DND-41 (cell line): ENCODE results near the gene BRINP2.

Experiments used
- EZH2 ChIP-seq: IDR thresholded peaks from 3 replicates; pipeline ENCODE4 v1.6.1; 2012; ENCODE audit warnings: borderline replicate concordance, low read depth, mild to moderate bottlenecking, moderate library complexity, low read length, inconsistent platforms; ENCODE audit not compliant: severe bottlenecking
- TF ChIP-seq, protein P1 (sequence below): IDR thresholded peaks from 2 replicates; pipeline ENCODE4 v1.5.1; 2012; ENCODE audit warnings: borderline replicate concordance, low read length, moderate library complexity, mild to moderate bottlenecking; ENCODE audit not compliant: poor library complexity, severe bottlenecking; ENCODE audit errors: extremely low read depth

GRCh38 chr1:177171536-177172123 is 872 bp downstream of the BRINP2 start:
- TF ChIP-seq, protein P1, sequence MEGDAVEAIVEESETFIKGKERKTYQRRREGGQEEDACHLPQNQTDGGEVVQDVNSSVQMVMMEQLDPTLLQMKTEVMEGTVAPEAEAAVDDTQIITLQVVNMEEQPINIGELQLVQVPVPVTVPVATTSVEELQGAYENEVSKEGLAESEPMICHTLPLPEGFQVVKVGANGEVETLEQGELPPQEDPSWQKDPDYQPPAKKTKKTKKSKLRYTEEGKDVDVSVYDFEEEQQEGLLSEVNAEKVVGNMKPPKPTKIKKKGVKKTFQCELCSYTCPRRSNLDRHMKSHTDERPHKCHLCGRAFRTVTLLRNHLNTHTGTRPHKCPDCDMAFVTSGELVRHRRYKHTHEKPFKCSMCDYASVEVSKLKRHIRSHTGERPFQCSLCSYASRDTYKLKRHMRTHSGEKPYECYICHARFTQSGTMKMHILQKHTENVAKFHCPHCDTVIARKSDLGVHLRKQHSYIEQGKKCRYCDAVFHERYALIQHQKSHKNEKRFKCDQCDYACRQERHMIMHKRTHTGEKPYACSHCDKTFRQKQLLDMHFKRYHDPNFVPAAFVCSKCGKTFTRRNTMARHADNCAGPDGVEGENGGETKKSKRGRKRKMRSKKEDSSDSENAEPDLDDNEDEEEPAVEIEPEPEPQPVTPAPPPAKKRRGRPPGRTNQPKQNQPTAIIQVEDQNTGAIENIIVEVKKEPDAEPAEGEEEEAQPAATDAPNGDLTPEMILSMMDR = no peak
- no peak for TF ChIP-seq EZH2
